Fibroblast of skin of right quadriceps (primary cell): ENCODE data around the gene PHLPP1.
A peak's percentile ranks its signal among the peaks of the same experiment; 100 is the strongest.

ENCODE experiments used
- DNase-seq: peaks from one replicate; pipeline ENCODE4 v3.0.0-alpha.2; 2013

The PHLPP1 gene

DNA sequence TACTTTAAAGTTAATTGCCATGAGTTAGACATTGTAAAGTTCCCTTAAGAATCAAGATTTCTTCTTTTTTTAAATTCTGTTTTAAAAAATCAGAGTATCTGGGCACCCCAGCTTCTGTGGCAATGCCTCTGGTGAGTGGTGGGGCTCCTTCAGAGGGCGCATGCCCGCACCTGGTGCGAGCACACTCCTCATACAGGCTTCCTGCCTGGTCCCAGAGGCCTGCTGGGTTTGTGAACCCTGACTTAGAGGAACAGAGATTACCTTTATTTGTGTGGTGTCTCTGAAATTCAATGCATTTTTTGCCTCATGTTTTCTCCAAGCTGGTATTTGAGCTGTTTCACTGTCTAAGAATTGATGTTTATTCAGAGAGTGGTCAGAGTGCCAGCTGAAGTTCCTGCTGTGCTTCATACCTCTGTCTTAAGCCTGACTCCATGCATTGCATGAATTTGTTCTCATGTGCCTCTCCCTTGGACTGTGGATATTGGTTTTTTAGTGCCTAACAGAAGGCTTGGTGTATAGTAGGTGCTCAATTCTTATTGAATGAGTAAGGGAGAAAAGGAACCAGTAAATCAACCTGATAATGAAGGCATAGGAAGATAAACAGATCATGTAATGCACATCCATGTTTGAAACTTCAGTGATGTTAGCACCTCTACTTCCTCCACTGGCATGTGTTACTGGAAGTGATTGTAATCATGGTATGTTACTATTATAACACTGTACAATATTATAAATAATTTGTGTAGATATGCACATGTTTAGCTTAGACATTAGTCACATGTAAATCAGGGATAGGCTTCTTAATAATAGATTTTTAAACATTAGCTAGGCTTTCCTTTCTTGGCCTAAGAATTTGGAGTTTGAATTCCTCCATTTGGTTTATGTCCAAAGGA, 29.0 kb downstream of the PHLPP1 start:
- no peak for DNase-seq

GRCh38 chr18:62745089-62745751, 29.9 kb downstream of the PHLPP1 start:
- DNase-seq = no peak

DNA sequence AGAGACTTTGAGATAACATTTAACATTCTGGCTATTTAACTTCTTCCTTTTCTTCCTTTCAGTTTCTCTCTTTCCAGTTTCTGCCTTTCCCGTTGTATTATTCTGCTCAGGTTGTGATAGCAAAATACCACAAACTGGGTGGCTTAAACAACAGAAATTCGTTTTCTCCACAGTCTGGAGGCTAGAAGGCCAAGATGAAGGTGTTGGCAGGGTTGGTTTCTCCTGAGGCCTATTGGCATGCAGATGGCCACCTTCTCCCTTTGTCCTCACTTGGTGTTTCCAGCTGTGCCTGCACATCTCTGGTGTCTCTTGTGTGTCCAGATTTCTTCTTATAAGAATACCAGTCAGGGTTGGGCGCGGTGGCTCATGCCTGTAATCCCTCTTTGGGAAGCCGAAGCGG, 34.0 kb downstream of the PHLPP1 start:
- no peak for DNase-seq

DNA sequence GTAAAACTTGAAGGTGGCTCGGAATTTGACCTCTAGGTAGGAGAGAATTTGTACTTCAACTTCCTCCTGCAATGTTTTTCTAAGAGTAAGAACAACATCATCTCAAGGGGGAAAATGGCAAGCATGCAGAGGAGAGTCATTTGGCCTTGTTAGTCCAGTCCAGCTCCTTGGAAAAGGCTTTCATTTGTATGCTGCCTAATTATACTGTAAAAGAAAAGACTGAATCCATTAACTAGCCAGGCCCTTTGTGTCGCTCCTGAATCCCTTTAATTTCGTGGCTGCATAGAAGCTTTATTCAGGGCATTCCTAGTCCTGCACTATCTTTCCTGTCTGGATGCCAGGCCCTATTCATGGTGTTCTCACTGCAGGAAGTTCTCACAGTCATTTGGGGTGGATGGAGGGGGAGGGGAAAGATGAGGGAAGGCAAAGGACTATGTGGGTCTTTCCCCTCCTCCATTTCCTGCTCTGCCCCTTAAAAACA, 36.0 kb downstream of the PHLPP1 start:
- peak; percentile 43 for DNase-seq

GRCh38 chr18:62751977-62752376, 36.6 kb downstream of the PHLPP1 start:
- no peak for DNase-seq

DNA sequence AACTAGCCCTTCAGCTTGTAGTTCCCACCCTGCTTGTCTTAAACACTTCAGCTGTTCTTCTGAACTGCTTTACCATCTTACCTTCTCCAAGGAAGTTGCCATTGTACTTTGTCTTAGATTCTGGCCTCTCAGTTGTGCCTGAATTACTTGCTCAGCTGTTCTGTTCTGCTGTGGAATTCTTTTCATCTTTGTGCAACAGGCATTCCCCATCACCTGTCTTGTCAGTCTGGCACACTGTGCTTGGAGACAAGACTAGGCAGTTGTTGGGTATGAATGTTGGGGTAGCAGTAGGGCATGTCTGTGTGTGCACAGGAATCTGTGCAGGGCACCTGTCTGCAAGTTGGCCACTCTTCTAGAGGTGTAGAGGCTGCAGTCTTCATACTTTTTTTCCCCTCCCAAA, 38.7 kb downstream of the PHLPP1 start:
- no peak for DNase-seq

DNA sequence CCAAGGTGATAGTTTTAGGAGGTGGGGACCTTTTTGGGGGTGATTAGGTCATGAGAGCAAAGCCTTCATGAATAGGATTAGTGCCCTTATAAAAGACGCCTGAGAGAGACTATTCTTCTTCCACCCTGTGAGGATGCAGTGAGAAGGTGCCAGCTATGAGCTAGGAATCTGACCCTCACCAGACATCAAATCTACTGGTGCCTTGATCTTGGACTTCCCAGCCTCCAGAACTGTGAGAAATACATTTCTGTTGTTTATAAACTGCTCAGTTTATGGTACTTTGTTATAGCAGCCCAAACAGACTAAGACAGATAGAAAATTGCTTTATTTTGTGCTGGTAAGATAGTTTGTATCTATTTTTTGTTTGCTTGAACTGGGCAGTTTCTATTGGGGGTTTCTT, 40.1 kb downstream of the PHLPP1 start:
- no peak for DNase-seq

DNA sequence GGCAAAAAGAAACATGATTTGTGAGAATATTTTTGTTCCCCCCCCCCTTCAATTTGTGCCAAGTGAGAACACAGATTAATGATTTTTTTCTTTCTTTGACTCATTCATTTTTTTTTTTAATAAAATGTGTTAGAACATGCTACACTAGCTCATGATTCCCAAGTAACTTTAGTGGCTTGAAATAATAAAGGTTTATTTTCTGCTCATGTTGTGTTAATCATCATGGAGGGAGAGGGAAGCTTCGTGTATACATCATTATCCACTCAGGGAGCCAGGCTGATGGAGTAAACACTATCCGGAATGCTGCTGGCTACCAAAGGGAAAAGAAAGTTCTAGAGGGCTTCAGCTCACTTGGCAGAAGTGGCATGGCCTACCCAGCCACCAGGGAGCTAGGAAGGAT, 40.6 kb downstream of the PHLPP1 start:
- DNase-seq = no peak

GRCh38 chr18:62757399-62758010, 42.2 kb downstream of the PHLPP1 start:
- no peak for DNase-seq

DNA sequence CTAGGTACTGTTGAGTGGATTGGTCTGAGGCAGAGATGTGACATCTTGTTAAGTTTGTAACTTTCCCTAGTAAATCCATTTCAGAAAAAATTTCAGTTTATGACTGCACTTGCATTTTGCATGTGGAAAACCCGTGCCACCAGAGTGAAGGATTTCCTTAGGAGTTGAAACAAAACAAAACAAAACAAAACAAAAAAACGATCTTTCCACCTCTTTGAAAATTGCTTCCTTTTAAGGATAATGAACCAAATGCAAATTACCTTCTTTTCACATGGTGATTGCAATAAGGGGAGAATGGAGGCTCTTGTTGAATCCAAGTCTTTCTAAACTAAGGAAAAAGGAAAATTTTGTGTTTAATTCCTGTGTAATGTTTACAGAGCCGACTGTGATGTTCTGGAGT, 43.2 kb downstream of the PHLPP1 start:
- DNase-seq = no peak

GRCh38 chr18:62759704-62760402, 44.5 kb downstream of the PHLPP1 start:
- peak; percentile 72 for DNase-seq

DNA sequence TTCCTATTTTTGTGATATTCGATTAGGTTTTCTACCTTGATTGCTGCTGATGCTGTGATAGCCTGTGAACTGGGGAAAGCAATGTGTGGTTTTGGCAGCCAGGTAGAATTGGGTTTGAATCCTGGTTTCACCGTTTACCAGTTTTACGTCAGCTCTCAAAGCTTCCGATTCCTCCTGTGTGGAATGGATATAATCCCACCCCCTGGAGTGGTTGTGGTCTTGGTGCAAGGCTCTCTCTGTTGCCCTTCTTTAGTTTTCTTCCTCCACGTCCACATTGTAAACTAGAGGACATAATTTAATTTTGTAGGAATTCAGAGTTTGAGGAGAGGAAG, 45.0 kb downstream of the PHLPP1 start:
- DNase-seq = no peak

DNA sequence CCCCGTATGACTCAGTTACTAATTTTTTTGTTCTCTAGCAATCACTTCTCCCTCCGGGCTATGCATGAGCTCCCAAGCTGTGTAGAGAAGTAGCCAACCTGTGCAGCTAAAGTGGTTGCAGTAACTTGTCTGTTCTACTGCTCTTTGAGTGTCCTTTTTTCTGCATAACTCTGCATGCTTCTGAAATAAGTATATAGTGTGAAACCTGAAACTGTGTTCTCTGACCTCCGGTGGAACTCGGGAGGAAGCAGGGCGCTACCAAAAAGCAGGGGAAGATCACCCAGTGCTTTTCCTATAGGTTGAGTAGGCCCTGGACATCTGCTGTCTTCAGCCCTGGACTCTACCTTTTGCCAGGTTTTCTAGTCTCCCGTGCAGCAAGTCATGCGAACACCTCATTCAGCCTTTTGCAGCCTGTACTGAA, 47.8 kb downstream of the PHLPP1 start:
- DNase-seq = no peak

DNA sequence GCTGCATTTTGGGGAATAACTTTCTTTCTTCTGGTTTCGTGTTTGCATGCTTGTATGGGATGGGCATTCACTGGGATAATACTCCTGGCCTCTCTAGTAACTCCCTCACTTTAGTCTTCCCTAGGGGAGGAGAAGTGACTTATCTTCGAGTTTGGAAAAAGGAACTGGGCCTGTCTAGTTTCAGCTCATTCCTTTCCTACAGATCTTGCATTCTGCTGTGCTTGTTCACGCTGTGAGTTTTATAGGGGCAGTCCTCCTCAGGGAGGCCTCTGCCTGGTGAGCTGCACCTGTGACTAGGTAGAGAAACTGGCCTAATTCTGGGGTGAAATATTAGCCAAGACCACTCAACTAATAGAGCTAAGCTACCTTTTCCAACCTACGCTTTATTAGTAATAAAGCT, 50.9 kb downstream of the PHLPP1 start:
- DNase-seq = no peak

DNA sequence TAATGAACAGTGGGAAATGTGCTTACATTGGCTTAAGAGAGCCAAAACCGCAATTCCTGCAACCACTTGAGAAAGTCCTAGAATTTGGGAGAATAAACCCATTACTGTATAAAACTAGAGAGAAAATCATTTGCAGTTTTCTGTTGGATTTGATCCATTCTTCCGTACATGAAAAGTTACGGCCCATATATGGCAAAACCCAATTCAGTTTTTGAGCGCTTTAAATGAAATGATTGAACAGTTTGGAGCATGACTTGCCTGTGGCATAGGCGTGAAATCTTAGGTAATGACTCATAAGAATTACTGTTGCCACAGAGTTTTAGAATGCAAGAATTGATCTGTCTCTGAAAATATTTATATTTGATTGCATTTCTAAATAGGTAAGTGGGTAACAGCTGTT, 52.0 kb downstream of the PHLPP1 start:
- DNase-seq = peak; percentile 67

DNA sequence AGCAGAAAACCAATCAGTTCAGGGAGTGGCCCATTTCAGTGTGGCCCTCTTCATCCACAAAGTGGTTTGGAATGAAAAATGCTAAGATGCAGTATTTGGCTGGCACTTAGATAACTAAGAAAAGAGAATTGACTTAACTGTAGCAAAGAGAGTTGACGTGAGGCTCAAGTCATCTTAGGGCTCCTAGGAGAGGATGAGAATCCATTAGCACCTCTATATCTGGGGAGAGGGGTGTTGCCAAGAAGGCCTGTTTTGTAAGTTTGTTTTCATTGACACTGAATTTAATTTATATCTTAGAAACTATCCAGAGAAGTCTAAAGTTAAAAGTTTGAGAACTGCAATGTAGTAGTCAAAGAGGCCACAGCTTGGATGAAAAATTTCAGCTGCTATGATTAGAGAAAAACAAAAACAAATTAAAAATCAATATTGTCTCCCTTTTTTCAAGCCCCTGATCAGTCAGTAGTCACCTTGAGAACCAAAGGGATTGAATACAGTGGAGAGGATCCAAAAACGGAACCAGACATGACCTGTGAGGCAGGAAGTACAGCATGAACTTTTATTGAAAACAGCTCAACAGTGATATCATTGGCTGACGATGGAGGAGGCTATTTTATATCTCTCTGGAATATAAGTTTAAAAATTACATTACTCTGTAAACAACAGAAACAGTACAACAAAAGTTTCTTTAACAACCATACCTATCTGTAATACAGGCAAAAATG, 52.7 kb downstream of the PHLPP1 start:
- DNase-seq = no peak

DNA sequence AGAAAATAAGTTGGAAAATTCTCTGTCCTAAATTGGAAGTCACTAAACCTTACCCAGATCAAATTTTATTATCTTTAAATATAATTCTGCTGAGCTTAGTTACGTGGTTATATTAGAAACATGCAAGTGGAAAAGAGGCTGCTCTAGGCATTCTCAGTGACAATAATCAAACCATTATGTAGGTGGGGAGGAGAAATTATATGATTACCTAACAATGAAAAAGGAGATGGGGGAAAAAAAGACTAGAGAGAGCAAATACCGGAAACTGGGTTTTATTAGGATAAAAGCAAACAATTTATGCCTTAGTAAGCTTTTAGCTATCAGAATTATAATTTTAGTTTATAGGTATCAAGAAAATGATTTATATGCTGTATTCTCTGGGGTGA, 53.2 kb downstream of the PHLPP1 start:
- no peak for DNase-seq

DNA sequence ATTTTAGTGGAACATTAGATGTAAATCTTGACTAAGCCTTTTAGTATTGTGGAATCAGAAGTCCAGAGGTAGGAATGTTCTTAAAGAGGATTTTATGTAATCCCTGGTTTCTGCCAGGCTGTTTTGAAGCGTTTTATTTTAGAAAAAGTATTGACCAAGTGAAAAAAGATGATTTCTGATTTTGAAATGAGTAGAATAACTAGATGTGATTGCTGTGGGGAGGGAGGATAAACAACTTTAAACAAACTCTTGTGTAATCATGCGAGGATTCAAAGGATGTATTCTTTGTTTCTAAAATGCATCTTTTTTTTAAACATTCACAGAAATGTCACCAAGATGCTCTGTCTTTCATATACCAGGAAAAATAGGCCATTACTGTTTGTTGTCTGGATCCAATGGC, 53.9 kb downstream of the PHLPP1 start:
- no peak for DNase-seq

DNA sequence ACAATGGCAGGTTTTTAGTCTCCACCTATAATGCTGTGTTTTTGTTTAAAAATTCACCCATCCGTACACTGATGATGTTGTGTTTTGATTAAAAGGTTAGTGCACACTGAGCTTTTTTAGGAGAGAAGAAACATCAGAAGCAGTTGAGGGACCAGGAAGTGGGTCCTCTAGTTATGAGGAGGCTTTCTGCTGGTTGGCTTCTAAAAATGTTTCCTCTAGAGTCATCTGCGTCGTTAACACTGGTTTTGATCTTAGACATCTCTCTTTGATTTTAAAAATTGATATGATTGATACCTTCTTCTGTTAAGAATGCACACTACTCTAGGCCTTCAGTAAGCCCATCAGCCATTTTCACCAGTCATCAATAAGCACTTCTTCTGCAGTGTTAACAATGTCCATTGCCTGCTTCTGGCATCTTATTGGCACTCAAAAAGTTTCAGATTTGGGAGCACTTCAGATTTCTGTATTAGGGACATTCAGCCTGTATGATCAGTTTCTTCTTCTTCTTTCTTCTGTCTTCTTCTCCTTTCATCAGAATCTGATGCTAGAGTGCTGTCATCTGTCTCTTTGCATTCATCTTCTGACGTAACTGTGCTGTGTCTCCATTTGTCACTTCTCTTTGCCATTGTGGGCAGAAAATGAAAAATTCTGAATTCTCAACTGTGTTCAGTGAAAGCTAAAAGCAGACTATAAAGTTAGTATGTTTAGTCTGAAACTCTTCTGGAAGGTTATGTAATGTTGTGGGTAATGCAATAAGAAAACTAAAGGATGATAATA, 56.3 kb downstream of the PHLPP1 start:
- DNase-seq = no peak

GRCh38 chr18:62772860-62773584, 57.7 kb downstream of the PHLPP1 start:
- no peak for DNase-seq

DNA sequence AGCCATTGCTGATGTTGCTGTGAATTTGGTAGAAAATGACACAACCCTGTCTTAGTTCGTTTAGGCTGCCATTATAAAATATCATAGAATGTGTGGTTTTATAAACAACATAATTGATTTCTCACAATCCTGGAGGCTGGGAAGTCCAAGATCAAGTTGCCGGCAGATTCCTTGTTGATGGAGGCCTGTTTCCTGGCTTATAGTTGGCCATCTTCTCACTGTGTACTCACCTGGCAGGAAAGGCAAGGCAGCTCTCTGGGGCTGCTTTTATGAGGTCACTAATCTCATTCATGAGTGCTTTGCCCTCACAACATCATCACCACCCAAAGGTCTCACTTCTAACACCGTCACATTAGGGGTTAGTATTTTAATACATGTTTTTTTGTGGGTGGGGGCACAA, 58.4 kb downstream of the PHLPP1 start:
- no peak for DNase-seq
